ENCODE results near the gene TNFRSF14. TPM values are rescaled to one million over a fixed set of nuclear protein-coding genes. Genes with fewer than 3 reads are reported as not detected.

TNFRSF14 gene
- total RNA-seq, 1 experiment from 2014 or later, result 0.57 TPM

DNA sequence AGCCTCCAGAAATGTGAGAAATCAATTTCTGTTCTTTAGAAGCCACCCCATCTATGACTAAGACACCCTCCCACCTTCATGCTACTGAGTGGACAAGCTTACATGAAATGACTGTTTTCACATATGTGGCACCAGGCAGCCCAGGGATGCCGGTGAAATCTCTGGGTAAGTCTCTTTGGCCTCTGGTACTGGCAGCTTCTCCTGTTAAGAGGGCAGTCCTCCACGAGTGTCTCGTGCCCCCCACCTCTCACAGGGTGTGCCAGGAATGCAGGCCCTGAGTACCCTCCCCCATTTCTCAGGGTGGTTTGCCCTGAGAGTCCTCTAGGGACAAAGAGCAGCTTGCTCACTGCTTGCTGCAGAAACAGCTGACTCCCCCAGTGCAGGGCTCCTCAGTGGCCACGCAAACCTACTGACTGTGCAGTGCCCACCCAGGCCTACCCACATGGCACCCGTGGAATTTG, 27.2 kb downstream of the TNFRSF14 start:
- no peak overlapping the region for H3K18ac ChIP-seq (ENCODE audit: insufficient read length, low read depth, low read length)
- H3K4me3 Mint-ChIP-seq, result peak overlapping the region in 1 of 2 experiments; percentile 38; a peak in 3 of 5 replicates
- H2BK5ac ChIP-seq (ENCODE audit: insufficient read length, low read length), result no peak overlapping the region
- no peaks in the 10 kb centered on the region for H3K79me1 ChIP-seq (ENCODE audit: insufficient read depth, low read depth, low read length, poor library complexity, severe bottlenecking)
- H3K4me1 ChIP-seq (ENCODE audit: insufficient read depth, low read length), result no peaks in the 10 kb centered on the region; the same call in 1 of the 2 replicates
- H3K9me3 Mint-ChIP-seq, result 0 out of 5 replicates have a peak, but pooled peaks cover 0 to 3% of the 10 kb centered on the region in 2 experiments
- peaks cover 25 to 27% of the 10 kb centered on the region in 2 experiments for H3K4me1 Mint-ChIP-seq
- no peak for DNase-seq
- no peaks in the 10 kb centered on the region for H3K79me2 ChIP-seq (ENCODE audit: insufficient read depth, low read length)
- no peaks in the 10 kb centered on the region; a peak in 1 of 7 replicates for H3K36me3 Mint-ChIP-seq (ENCODE audit: insufficient read depth in 1 of 3, low read depth in 3 of 3)
- H3K4me2 ChIP-seq (ENCODE audit: insufficient read depth, insufficient read length, low read length), result no peak overlapping the region
- peaks cover 10% of the 10 kb centered on the region for H3K23me2 ChIP-seq (ENCODE audit: insufficient read length, low read depth, low read length, poor library complexity, severe bottlenecking)
- H3K27ac Mint-ChIP-seq, result peak overlapping the region in 2 of 3 experiments; percentile 72 to 95; a peak in 3 of 7 replicates
- H3T11ph ChIP-seq (ENCODE audit: low read length), result no peak overlapping the region
- TF ChIP-seq, protein P1, sequence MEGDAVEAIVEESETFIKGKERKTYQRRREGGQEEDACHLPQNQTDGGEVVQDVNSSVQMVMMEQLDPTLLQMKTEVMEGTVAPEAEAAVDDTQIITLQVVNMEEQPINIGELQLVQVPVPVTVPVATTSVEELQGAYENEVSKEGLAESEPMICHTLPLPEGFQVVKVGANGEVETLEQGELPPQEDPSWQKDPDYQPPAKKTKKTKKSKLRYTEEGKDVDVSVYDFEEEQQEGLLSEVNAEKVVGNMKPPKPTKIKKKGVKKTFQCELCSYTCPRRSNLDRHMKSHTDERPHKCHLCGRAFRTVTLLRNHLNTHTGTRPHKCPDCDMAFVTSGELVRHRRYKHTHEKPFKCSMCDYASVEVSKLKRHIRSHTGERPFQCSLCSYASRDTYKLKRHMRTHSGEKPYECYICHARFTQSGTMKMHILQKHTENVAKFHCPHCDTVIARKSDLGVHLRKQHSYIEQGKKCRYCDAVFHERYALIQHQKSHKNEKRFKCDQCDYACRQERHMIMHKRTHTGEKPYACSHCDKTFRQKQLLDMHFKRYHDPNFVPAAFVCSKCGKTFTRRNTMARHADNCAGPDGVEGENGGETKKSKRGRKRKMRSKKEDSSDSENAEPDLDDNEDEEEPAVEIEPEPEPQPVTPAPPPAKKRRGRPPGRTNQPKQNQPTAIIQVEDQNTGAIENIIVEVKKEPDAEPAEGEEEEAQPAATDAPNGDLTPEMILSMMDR (conservative IDR thresholded peaks at IDR 0.05), result peak; percentile 12; the same call in 1 of the 3 replicates
- H3K4ac ChIP-seq (ENCODE audit: low read depth, low read length), result no peak overlapping the region
- no peak overlapping the region for H2AK5ac ChIP-seq (ENCODE audit: insufficient read length, low read length)
- H3K27me3 Mint-ChIP-seq (ENCODE audit: low read depth), result peaks cover 6% of the 10 kb centered on the region
- no peak overlapping the region for H3K23ac ChIP-seq (ENCODE audit: insufficient read length, low read depth, low read length)
- no peak overlapping the region for H2BK120ac ChIP-seq (ENCODE audit: low read depth, low read length, poor library complexity, severe bottlenecking)
- no peak overlapping the region for H3K56ac ChIP-seq (ENCODE audit: insufficient read length, low read depth, low read length)
- no peak overlapping the region for H2BK12ac ChIP-seq (ENCODE audit: insufficient read length, low read depth, low read length)
- H2BK20ac ChIP-seq (ENCODE audit: low read depth, low read length, poor library complexity, severe bottlenecking), result no peak overlapping the region
- no peak overlapping the region for H4K91ac ChIP-seq (ENCODE audit: insufficient read length, low read depth, low read length)
- no peak overlapping the region for H4K8ac ChIP-seq (replicated peaks; ENCODE audit: insufficient read length, low read depth, low read length)
- no peaks in the 10 kb centered on the region for H4K20me1 ChIP-seq (ENCODE audit: control insufficient read depth, insufficient read depth, insufficient read length)
- no CpG with 5 or more reads among the region's 5 CpGs for WGBS (ENCODE audit: extremely low coverage, insufficient read length, low lambda C conversion rate)
- no peaks in the 10 kb centered on the region for H3K27me3 ChIP-seq (ENCODE audit: insufficient read depth, low read length)
- H3K9ac ChIP-seq (ENCODE audit: extremely low read depth, insufficient read length, low read length), result no peak overlapping the region
- H2BK15ac ChIP-seq (ENCODE audit: low read depth, low read length), result no peak overlapping the region
- H3K9me3 ChIP-seq (ENCODE audit: control insufficient read depth, low read depth, low read length), result no peaks in the 10 kb centered on the region
- H4K5ac ChIP-seq (ENCODE audit: insufficient read length, low read depth, low read length), result no peak overlapping the region
- no peak overlapping the region for H3K14ac ChIP-seq (ENCODE audit: insufficient read depth, low read length)
- H2AFZ ChIP-seq (ENCODE audit: low read length), result no peak overlapping the region
- H3K27ac ChIP-seq (ENCODE audit: insufficient read length, low read depth, low read length), result no peak overlapping the region
